Astrocyte (in vitro differentiated cells and primary cell): Measurements from ENCODE around the gene NTRK3. TPM values are rescaled to one million over a fixed set of nuclear protein-coding genes. Genes with fewer than 3 reads are reported as not detected.
A peak's percentile ranks its signal among the peaks of the same experiment; 100 is the strongest.

Experiments
- DNase-seq: peaks from one replicate; pipeline ENCODE4 v3.0.0-alpha.2; 2010; ENCODE audit warnings: low read depth
- FAIRE-seq: peaks from 2 replicates; lab custom pipeline; 2011; peaks lifted over from hg19 to GRCh38; lab: Jason Lieb, UNC
- H2AFZ ChIP-seq: 2 replicates; pipeline ENCODE4 v1.6.0; 2012; ENCODE audit warnings: low read depth, low read length, inconsistent platforms
- H3K27ac ChIP-seq: 2 replicates; pipeline ENCODE4 v1.5.1; 2011; ENCODE audit warnings: low read depth, low read length, inconsistent platforms
- H3K27me3 ChIP-seq: 2 replicates; pipeline ENCODE4 v1.6.0; 2011; ENCODE audit warnings: low read length, inconsistent platforms; ENCODE audit not compliant: insufficient read depth
- H3K36me3 ChIP-seq: 2 replicates; pipeline ENCODE4 v1.5.1; 2011; ENCODE audit warnings: low read length, inconsistent platforms; ENCODE audit not compliant: insufficient read depth
- H3K4me1 ChIP-seq: 2 replicates; pipeline ENCODE4 v1.5.1; 2011; ENCODE audit warnings: low read length, inconsistent platforms; ENCODE audit not compliant: insufficient read depth
- H3K4me2 ChIP-seq: 2 replicates; pipeline ENCODE4 v1.6.0; 2012; ENCODE audit warnings: low read length, inconsistent platforms
- H3K4me3 ChIP-seq: 2 replicates; pipeline ENCODE4 v1.5.1; 2011; ENCODE audit warnings: low read depth, mild to moderate bottlenecking, low read length, inconsistent platforms; ENCODE audit not compliant: insufficient read depth
- H3K79me2 ChIP-seq: 2 replicates; pipeline ENCODE4 v1.6.0; 2012; ENCODE audit warnings: mild to moderate bottlenecking, low read length, inconsistent platforms; ENCODE audit not compliant: insufficient read depth
- H3K9ac ChIP-seq: 2 replicates; pipeline ENCODE4 v1.6.0; 2012; ENCODE audit warnings: mild to moderate bottlenecking, low read length, inconsistent platforms
- H3K9me3 ChIP-seq: 2 replicates; pipeline ENCODE4 v1.5.1; 2012; ENCODE audit warnings: low read depth, mild to moderate bottlenecking, low read length, inconsistent platforms; ENCODE audit not compliant: insufficient read depth
- H4K20me1 ChIP-seq: 2 replicates; pipeline ENCODE4 v1.6.0; 2012; ENCODE audit warnings: low read length, inconsistent platforms; ENCODE audit not compliant: insufficient read depth
- H3K27ac Mint-ChIP-seq: one replicate; pipeline ENCODE4 v1.8.0; 2021; ENCODE audit warnings: mild to moderate bottlenecking, mixed read lengths; ENCODE audit not compliant: unreplicated experiment
- H3K27me3 Mint-ChIP-seq: one replicate; pipeline ENCODE4 v1.8.0; 2021; ENCODE audit warnings: low read depth, mixed read lengths; ENCODE audit not compliant: unreplicated experiment
- H3K36me3 Mint-ChIP-seq: one replicate; pipeline ENCODE4 v1.8.0; 2021; ENCODE audit warnings: low read depth, mixed read lengths; ENCODE audit not compliant: unreplicated experiment
- H3K4me1 Mint-ChIP-seq: one replicate; pipeline ENCODE4 v1.8.0; 2021; ENCODE audit warnings: low read depth, mixed read lengths; ENCODE audit not compliant: unreplicated experiment
- H3K4me3 Mint-ChIP-seq: one replicate; pipeline ENCODE4 v1.8.0; 2021; ENCODE audit warnings: mild to moderate bottlenecking, moderate library complexity, mixed read lengths; ENCODE audit not compliant: unreplicated experiment
- H3K9me3 Mint-ChIP-seq: one replicate; pipeline ENCODE4 v1.8.0; 2021; ENCODE audit warnings: mild to moderate bottlenecking, mixed read lengths; ENCODE audit not compliant: unreplicated experiment
- CTCF ChIP-seq: IDR thresholded peaks from 2 replicates; pipeline ENCODE4 v1.5.1; 2011; ENCODE audit warnings: low read depth, mild to moderate bottlenecking, inconsistent platforms, low read length, moderate library complexity; ENCODE audit not compliant: insufficient read depth
- EZH2 ChIP-seq: IDR thresholded peaks from 2 replicates; pipeline ENCODE4 v1.6.1; 2012; ENCODE audit warnings: mild to moderate bottlenecking, low read length, inconsistent platforms; ENCODE audit not compliant: insufficient read depth
- total RNA-seq: library from RNA; stranded (reverse); gene quantifications from 2 replicates; pipeline ENCODE4 v1.2.1, GENCODE V29; 2021

Gene NTRK3
- total RNA-seq, 1 donor from 2014 or later = 12.9 TPM

DNA sequence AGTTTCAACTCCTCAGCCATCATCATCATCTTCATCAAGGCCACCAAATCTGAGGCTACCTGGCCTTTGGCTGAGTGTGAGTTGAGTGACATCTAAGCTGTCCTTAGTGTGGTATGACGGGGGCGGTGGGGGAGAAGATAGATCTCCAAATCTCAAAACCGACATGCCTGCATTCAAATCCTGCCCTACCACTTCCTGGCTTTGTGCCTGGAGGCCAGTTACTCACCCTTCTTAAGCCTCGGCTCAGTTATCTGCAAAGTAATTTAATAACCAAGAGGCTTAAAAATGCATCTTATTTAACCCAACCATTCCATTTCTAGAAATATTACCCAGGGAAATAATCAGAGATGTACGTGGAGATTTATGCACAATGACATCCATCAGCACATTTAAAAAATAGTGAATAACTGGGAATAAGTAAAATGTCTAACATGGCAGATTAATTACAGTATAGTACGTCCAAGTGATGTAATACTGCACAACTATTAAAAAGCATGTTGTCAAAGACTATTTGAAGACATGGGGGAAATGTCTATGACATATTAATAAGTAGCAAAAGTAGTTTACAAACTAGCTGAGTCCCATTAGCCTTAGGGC is 167.4 kb downstream of the NTRK3 start:
- Histone ChIP-seq H3K4me3 (no peak overlapping the region), H3K4me2 (no peak overlapping the region), H3K27ac (no peak overlapping the region), H3K9ac (no peak overlapping the region), H3K27me3 (no peaks in the 10 kb centered on the region), H3K9me3 (no peaks in the 10 kb centered on the region), H3K4me1 (peaks cover 3% of the 10 kb centered on the region), H3K36me3 (no peaks in the 10 kb centered on the region), H2AFZ (no peak overlapping the region), H3K79me2 (no peaks in the 10 kb centered on the region), H4K20me1 (no peaks in the 10 kb centered on the region)
- H3K4me3 Mint-ChIP-seq = no peak overlapping the region
- no peak for FAIRE-seq
- no peak for TF ChIP-seq EZH2
- TF ChIP-seq CTCF = no peak
- H3K27me3 Mint-ChIP-seq = peaks cover 14% of the 10 kb centered on the region
- peak overlapping the region; percentile 36 for H3K27ac Mint-ChIP-seq
- peaks cover 6% of the 10 kb centered on the region for H3K36me3 Mint-ChIP-seq
- H3K4me1 Mint-ChIP-seq = peaks cover 2% of the 10 kb centered on the region
- H3K9me3 Mint-ChIP-seq = peaks cover 4% of the 10 kb centered on the region
- DNase-seq = peak; percentile 53

GRCh38 chr15:88083811-88084760 is 172.5 kb downstream of the NTRK3 start:
- peaks cover 2% of the 10 kb centered on the region for H3K9me3 Mint-ChIP-seq
- H3K27ac Mint-ChIP-seq = no peak overlapping the region
- no peak overlapping the region for H3K4me3 ChIP-seq
- no peaks in the 10 kb centered on the region for H3K27me3 ChIP-seq
- no peaks in the 10 kb centered on the region for H3K9me3 ChIP-seq
- H3K9ac ChIP-seq = no peak overlapping the region
- no peak overlapping the region for H3K4me2 ChIP-seq
- no peaks in the 10 kb centered on the region for H4K20me1 ChIP-seq
- peaks cover 6% of the 10 kb centered on the region for H3K27me3 Mint-ChIP-seq
- H3K4me1 Mint-ChIP-seq = no peaks in the 10 kb centered on the region
- FAIRE-seq (no peak), DNase-seq (peak; percentile 18)
- H3K36me3 ChIP-seq = no peaks in the 10 kb centered on the region
- no peak overlapping the region for H2AFZ ChIP-seq
- no peaks in the 10 kb centered on the region for H3K4me1 ChIP-seq
- TF ChIP-seq EZH2 (no peak), CTCF (no peak)
- H3K4me3 Mint-ChIP-seq = no peak overlapping the region
- H3K27ac ChIP-seq = no peak overlapping the region
- H3K36me3 Mint-ChIP-seq = peaks cover 2% of the 10 kb centered on the region
- no peaks in the 10 kb centered on the region for H3K79me2 ChIP-seq
